ENCODE data around the gene RRBP1.
A peak's percentile ranks its signal among the peaks of the same experiment; 100 is the strongest.

Gene RRBP1

DNA sequence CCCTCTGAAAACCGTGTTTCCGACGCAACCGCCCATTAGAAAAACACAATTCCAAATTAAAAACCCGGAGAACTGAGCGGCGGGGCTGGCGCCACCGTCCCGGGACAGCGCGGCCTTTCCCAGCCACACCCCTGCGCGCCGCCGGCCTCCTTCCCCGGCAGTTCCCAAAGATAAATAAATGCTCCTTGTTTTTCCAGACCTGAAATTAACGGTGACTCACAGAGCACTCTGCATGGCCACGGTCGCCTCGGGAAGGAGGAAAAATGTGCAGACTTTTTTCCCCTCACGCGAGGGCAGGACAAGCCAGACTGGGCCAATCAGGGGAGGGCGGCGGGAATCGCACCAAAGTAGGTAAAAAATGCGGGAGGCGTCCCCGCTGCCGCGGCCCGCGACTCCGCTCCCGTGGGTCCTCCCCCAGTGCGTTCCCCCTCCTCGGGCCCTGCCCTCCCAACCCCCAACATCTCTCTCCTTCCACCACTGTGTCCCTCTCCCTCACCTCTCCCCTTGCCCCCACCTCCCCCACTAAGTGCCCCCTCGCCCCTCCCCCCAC, 113.0 kb downstream of the RRBP1 start:
- DNase-seq, result peak; percentile 90

DNA sequence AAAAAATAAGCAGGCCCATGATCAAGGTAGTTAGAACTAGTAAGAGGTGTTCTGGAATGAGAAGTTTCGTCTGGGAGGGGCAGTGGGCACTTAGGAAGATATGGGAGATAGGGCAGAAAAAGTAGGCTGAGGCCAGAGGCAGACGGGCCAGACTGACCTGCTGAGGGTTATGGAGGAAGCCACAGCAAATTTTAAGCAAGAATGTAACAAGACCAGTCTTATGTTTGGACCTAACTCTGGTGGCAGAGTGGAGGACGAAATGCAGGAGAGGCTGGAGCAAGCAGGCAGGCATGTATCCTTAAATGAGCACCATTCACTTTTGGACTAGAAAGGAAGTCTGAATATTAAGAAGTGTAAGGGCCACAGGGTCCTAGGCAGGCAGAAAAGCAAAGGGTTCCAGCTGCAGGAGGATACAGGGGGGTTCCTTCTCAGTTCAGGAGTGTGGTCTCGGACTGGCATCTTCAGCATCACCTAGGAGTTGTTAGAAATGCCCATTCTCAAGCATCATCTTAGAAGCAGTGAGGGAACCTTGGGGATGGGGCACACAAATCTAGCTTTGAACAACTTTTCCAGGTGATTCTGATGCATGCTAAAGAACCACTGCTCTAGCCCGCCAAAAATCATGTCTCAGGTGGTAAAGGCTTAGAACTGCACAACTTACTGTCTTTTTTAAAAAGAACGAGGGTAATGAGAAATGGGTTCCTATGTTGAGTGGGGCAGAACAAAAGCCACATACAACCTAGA, 113.8 kb downstream of the RRBP1 start:
- DNase-seq, result no peak

DNA sequence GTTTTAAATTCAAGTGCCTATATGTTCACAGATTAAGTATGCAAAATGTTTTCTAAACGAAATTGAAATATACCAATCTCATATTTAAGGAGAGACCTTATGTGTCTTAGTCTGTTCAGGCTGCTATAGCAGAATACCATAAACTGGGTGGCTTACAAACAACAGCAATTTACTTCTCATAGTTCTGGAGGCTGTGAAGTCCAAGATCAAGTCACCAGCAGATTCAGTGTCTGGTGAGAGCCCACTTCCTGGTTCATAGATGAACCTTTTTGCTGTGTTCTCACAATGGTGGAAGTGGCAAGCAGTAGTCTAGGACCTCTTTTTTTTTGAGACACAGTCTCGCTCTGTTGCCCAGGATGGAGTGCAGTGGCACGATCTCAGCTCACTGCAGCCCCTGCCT, 115.7 kb downstream of the RRBP1 start:
- no peak for DNase-seq

DNA sequence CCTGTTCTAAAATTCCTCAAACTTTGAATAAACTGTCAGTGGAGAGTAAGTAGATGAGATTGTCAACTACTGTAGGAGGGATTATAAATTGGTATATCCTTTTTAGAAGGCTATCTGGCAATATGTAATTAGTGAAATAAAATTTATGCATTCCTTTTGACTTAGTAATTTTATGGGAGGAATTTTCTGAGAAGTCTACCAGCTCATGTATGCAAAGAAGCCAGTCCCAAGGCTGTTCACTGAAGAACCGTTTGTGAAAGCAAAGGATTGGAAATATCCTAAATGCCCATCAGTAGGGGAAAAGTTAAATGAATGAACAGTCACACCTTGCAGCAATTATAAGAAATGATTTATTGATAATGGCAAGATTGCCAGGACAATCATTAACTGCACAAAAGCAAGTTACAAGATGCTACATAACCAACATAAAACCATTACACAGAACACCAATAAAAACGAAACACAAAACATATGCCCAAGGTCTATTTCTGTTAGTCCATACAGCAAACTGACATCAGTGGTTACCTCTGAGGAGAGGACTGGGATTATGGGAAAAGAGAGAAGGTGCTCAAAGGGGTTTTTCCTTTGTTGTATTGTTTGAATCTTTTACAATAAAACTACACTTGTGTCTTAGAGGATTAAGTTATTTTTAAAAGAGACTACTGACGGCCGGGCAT, 116.7 kb downstream of the RRBP1 start:
- no peak for DNase-seq
